Lung microvascular endothelial cell (primary cell): Measurements from ENCODE around the gene FAM171A2. TPM values are rescaled to one million over a fixed set of nuclear protein-coding genes. Genes with fewer than 3 reads are reported as not detected.
"Not testable (repeated sequence)": the region's sequence is repeated elsewhere in the genome, so short reads cannot be mapped to it uniquely, and the experiment has no call there.

Source experiments
- DNase-seq, 2 donors: peaks; one replicate each; pipeline versions ENCODE4 v3.0.0 to v3.0.0-alpha.2; 2010; ENCODE audit warnings: low read depth in 2 of 2
- total RNA-seq: library from RNA; depleted of rRNA; stranded (reverse); fragments of >200 nt; gene quantifications from 2 replicates; pipeline ENCODE4 v1.2.1, GENCODE V29; 2014

The FAM171A2 gene
- total RNA-seq, 1 donor from 2014 or later, result 8.1 TPM

GRCh38 chr17:44383861-44384260 is 20.2 kb upstream of the FAM171A2 start:
- DNase-seq, result no peak

DNA sequence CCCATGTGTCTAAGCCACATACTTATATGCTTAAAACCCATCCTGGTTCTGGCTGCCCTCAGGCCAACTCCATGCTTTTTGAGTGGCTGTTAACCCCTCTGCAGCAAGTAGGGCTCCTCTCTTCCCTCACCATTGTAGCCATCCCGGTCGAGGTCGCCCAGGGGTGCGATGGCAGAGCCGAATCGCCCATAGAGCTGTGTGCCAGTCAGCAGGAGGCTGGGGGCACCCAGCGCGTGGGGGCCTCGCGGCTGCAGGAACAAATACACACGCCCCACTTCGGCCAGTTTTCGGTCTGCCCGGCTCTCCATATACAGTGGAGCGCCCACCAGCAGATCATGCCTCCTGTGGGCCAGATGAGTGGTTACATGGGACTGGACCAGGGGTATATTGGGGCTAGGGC is 19.7 kb upstream of the FAM171A2 start:
- DNase-seq, result no peak

GRCh38 chr17:44382917-44383316 is 19.3 kb upstream of the FAM171A2 start:
- no peak for DNase-seq

GRCh38 chr17:44381810-44382305 is 18.2 kb upstream of the FAM171A2 start:
- DNase-seq, result no peak

DNA sequence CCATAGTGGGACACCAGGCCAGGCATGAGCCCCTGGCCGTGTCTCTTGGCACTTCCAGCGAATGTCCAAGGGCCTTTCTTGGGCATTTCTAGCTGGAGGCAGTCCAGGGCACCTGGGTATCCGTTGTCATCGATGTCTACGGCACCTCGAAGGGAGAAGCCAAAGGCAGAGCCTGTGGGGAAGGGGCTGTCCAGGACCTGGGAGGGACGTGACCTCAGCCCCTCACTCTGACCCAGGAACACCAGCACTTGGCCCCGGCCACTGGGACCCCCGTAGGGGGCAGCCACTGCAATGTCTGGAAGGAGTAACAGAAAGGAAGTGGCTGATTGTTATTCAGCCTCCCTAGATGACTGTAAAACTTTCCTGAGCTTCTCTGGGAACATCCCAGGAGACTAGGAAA is 17.1 kb upstream of the FAM171A2 start:
- DNase-seq, result no peak

DNA sequence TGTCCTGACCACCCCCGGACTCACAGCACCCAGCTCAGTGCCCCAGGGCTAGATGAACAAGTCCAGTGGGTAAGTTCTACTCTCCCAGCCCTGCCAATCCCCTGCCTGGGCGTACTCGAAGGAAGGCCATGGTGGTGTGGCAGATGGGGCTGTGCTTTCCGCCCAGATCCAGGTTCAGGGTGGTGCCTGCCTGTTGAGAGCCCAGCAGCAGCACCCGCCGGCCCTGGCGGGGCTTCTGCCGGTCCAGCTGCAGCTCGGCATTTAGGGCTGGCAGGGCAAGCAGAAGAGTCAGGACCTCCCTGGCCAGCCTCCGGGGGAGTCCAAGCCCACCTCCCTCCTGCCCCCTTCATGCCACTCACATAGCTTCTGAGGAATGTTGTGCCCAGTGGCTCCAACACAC is 16.2 kb upstream of the FAM171A2 start:
- DNase-seq, result no peak

- DNase-seq, result no peak
Measured at GRCh38 chr17:44378171-44378705, 14.6 kb upstream of the FAM171A2 start.

GRCh38 chr17:44376779-44377178 is 13.1 kb upstream of the FAM171A2 start:
- DNase-seq, result no peak

- DNase-seq, result peak in 1 of 2 donors; percentile 64
Measured at GRCh38 chr17:44376124-44376523, 12.5 kb upstream of the FAM171A2 start.

DNA sequence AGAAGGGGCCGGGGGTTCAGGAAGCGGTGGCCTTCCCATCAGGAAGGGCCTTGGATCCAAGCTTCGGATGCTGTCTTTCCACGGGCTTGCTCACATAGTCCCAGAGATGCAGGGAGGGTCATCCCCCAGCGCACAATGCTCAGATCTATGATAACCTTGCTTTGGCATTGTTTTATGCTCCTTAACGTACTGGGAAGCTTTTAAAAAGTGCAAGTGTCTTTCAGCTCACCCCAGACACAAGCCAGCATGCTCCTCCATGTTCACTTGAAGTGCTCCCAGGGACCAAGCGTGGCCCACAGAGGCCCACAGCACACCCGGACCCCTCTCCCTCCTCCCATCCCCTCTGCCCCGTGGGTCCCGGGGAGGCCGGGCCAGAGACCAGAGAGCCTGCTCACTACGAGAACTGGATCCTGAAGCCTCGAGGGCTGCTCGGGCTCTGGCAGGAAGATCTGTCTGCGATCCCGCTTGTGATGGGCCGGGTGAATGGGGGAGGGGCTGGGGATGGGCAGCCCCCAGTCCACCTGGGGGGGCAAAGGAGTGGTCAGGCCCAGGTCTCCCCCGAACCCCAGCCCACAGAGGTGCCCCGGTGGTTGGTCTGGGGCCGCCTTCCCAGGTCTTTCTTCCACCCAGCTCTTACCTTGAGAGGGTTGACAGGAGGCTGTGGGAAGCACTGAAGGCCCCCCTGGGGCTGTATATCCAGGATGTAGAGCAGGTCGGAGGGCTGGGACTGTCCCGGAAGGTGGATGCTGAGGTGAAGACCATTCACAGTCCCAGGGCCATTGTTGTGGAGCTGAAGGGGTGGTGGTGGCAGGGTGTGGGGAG is 11.8 kb upstream of the FAM171A2 start:
- DNase-seq, result peak in 1 of 2 donors; percentile 25

DNA sequence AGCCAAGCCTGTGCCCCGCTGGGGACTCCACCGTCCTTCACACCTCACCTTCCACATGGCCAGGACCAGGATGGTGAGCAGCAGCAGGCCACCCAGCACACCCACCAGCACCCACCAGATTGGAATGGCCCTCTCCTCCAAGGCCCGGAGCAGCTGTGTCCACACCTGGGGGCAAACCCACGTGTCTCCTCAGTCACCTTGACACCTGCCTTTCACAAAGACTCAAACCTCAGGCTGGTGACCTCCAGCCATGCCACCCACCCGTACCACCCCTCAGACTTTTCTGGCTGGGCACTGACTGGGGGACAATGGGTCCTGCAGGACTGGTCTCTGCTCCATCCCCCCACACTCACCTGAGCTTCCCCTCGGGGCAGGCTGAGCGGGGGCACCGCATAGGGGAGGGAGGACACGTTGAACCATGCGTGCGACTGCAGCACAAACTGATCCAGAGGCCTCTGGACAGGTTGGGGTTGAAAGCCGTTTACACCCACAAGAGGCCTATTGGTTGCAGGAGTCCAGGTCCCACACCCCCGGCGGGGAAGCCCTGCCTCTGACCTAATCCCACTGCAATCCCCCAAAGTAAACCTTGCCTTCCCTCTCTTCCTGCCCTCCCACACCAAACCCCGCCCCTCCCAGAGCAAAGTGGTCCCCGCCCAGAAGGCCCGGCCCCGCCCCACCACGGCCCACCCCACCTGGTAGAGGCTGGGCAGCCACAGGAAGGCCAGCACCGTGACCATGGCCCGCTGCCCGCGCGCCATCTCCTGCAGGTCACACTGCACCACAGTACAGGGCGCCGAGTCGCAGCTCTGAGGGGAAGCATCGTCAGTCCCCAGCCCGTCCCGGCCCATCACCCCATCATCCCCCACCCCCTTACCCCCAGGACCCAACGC is 10.9 kb upstream of the FAM171A2 start:
- DNase-seq, result peak in 1 of 2 donors; percentile 87

GRCh38 chr17:44372036-44372435 is 8.4 kb upstream of the FAM171A2 start:
- DNase-seq, result no peak

DNA sequence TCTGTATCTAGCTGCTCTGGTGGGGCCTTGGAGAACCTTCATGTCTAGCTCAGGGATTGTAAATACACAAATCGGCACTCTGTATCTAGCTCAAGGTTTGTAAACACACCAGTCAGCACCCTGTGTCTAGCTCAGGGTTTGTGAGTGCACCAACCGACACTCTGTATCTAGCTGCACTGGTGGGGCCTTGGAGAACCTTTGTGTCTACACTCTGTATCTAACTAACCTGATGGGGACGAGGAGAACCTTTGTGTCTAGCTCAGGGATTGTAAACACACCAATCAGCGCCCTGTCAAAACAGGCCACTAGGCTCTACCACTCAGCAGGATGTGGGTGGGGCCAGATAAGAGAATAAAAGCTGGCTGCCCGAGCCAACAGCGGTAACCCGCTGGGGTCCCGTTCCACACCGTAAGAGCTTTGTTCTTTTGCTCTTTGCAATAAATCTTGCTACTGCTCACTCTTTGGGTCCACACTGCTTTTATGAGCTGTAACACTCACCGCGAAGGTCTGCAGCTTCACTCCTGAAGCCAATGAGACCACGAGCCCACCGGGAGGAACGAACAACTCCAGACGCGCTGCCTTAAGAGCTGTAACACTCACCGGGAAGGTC is 5.9 kb upstream of the FAM171A2 start:
- DNase-seq, result not testable (repeated sequence)

DNA sequence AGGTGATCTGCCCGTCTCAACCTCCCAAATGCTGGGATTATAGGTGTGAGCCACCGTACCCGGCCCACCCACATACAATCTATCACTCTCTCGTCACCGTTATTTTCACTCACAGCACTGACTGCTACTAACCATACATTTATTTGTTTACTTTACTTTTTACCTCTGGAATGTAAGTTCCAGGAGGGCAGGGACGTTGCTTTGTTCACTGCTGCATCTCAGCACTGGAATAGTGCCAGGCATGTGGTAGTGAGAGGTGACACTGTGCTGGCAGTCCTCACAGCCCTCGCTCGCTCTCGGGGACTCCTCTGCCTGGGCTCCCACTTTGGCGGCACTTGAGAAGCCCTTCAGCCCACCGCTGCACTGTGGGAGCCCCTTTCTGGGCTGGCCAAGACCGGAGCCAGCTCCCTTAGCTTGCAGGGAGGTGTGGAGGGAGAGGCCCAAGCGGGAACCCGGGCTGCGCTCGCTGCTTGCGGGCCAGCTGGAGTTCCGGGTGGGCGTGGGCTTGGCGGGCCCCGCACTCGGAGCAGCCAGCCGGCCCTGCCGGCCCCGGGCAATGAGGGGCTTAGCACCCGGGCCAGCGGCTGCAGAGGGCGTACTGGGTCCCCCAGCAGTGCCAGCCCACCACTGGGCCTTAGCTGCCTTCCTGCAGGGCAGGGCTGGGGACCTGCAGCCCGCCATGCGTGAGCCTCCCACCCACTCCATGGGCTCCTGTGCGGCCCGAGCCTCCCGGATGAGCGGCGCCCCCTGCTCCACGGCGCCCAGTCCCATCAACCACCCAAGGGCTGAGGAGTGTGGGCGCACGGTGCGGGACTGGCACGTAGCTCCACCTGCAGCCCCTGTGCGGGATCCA is 5.0 kb upstream of the FAM171A2 start:
- not testable (repeated sequence) for DNase-seq

GRCh38 chr17:44367231-44367979 is 3.8 kb upstream of the FAM171A2 start:
- no peak for DNase-seq

DNA sequence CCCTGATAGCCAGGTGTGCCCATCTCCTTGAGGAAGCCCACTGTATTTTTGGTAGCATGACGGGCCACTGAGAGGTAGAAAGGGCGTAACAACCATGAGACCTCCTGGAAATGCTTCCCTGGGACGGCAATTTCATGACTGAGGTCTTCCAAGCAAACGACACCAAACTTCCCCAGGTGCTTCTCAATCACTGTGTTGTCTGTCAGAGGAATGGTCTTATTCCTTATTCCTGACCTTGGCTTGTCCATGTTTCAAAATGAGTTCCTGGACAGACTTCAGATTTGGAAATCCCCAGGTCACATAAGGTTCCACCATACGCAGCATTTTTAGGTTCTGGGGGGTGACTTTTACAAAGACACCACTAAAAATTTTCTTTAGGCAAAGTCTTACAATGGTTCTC is 1.4 kb upstream of the FAM171A2 start:
- not testable (repeated sequence) for DNase-seq

GRCh38 chr17:44362949-44363612 is 572 bp downstream of the FAM171A2 start:
- DNase-seq, result peak in 1 of 2 donors; percentile 16

DNA sequence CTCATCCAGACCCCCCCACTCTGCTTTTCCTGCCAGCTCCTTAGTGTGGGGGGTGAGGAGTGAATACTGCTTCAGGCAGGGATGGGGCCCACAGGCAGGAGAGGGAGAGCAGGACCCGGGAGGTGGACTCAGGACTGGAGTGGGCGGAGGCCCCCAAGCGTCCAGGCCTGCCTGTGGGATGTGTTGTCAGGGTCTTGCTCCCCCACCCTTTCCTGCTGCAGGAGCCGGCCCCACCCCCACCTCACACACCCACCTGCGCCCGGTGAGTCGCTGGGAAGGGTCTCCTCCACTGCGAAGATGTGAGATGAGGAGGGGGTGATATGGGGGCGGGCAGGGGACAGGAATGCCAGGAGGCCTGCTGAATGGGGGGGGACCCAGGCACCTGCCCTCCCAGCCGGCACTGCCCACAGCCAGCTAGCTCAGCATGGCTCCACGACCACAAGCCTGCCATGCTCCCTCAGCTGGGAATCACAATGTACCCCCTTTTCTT is 1.1 kb downstream of the FAM171A2 start:
- DNase-seq, result no peak
